Mucosa of descending colon (tissue), 3 donors: Measurements from ENCODE around the gene MYCN. TPM values are rescaled to one million over a fixed set of nuclear protein-coding genes. Genes with fewer than 3 reads are reported as not detected.
"Not testable (repeated sequence)": the region's sequence is repeated elsewhere in the genome, so short reads cannot be mapped to it uniquely, and the experiment has no call there.

Experiments used
- ATAC-seq: fragments of 200-7000 bp; cut with Tn5 transposase; one replicate; pipeline ENCODE4 v1.9.1; 2020; ENCODE audit warnings: mild to moderate bottlenecking, moderate library complexity
- DNase-seq, 3 donors: peaks; one replicate each; pipeline ENCODE4 v3.0.0-alpha.2; 2020
- H3K36me3 ChIP-seq: fragments of 200-600 bp; one replicate; pipeline ENCODE4 v1.8.0; 2021; ENCODE audit warnings: low read depth, mild to moderate bottlenecking
- H3K4me1 ChIP-seq: fragments of 200-600 bp; one replicate; pipeline ENCODE4 v1.8.0; 2021; ENCODE audit warnings: low read depth, mild to moderate bottlenecking
- H3K4me3 ChIP-seq: fragments of 200-600 bp; one replicate; pipeline ENCODE4 v1.8.0; 2021; ENCODE audit warnings: mild to moderate bottlenecking
- H3K9me3 ChIP-seq: fragments of 200-600 bp; one replicate; pipeline ENCODE4 v1.8.0; 2021; ENCODE audit warnings: mild to moderate bottlenecking
- intact Hi-C, 2 donors: fragments of 100-400 bp; cut with DNase I in 1 of 2; cut with micrococcal nuclease in 1 of 2; formaldehyde crosslinking; loops; one replicate each; pipeline versions ENCODE4 v1.11.0 to v1.11.1; 2022; cut with DNase I, micrococcal nuclease
- total RNA-seq, 3 donors: library from RNA; stranded (reverse); fragmentation: NEBNext Ultra II Directional in 2 of 3; extraction: Animal tissue kit (Norgen Biotek cat#: 25700) in 2 of 3; gene quantifications; one replicate each; pipeline versions ENCODE4 v1.2.1 to v1.2.4, GENCODE V29; 2021 to 2023
- TF ChIP-seq, protein P1 (sequence below): fragments of 200-600 bp; IDR thresholded peaks from one replicate; pipeline ENCODE4 v1.8.0; 2022; ENCODE audit warnings: antibody characterized with exemption, mild to moderate bottlenecking
- donor health status: DM: no; HTN: no; CAD: no; lungs with moderate emphysema.
- donor health status: DM: no; HTN: no; CAD: no.
- donor health status: DM: no; HTN: yes; CAD: no.

The MYCN gene
- total RNA-seq, 3 donors from 2014 or later: 0.52 to 1.1 (median 1.1) TPM

DNA sequence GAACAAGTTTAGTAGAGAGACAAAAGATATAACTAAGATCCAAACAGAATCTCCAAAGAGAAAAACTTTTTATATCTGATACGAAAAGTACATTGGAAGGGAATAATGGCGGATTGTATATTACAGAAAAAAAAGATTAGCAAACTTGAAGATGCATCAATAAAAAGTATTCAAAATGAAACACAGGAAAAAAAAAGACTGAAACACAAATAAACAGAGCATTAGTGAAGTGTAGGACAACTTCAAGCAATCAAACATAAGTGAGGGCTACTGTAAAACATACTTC is 41.1 kb upstream of the MYCN start:
- ATAC-seq (no peak), DNase-seq (no peak)
- intact Hi-C loops: no loop called here
- H3K4me1 ChIP-seq: no peaks in the 10 kb centered on the region
- TF ChIP-seq, protein P1, sequence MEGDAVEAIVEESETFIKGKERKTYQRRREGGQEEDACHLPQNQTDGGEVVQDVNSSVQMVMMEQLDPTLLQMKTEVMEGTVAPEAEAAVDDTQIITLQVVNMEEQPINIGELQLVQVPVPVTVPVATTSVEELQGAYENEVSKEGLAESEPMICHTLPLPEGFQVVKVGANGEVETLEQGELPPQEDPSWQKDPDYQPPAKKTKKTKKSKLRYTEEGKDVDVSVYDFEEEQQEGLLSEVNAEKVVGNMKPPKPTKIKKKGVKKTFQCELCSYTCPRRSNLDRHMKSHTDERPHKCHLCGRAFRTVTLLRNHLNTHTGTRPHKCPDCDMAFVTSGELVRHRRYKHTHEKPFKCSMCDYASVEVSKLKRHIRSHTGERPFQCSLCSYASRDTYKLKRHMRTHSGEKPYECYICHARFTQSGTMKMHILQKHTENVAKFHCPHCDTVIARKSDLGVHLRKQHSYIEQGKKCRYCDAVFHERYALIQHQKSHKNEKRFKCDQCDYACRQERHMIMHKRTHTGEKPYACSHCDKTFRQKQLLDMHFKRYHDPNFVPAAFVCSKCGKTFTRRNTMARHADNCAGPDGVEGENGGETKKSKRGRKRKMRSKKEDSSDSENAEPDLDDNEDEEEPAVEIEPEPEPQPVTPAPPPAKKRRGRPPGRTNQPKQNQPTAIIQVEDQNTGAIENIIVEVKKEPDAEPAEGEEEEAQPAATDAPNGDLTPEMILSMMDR: no peak
- no peaks in the 10 kb centered on the region for H3K36me3 ChIP-seq
- no peaks in the 10 kb centered on the region for H3K9me3 ChIP-seq
- H3K4me3 ChIP-seq: no peak overlapping the region

DNA sequence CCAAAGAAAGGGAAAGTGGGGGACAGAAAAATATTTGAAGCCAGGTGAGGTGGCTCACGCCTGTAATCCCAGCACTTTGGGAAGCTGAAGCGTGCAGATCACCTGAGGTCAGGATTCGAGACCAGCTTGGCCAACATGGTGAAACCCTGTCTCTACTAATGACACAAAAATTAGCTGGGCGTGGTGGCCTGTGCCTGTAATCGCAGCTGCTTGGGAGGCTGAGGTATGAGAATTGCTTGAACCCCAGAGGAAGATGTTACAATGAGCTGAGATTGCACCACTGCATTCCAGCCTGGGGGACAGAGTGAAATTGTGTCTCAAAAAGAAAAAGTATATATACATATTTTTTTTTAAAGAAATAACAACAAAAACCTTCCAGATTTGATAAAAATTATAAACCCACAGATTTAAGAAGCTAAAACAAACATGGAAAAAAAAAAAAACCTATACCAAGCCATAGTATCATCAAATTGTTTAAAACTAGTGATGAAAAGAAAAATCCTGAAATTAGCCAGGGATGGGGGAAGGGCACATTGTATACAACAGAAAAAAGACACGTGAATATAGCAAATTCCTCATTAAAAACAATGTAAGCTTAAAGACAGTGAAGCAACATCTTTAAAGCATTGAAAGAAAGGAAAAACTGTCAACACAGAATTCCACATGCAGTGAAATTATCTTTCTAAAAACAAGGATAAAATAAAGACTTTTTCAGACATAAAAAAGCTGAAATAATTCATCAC is 40.4 kb upstream of the MYCN start:
- no peak for ATAC-seq
- no peaks in the 10 kb centered on the region for H3K36me3 ChIP-seq
- no peak overlapping the region for H3K4me3 ChIP-seq
- intact Hi-C loops: no loop called here
- no peaks in the 10 kb centered on the region for H3K4me1 ChIP-seq
- DNase-seq: no peak
- TF ChIP-seq, protein P1: no peak
- no peaks in the 10 kb centered on the region for H3K9me3 ChIP-seq

DNA sequence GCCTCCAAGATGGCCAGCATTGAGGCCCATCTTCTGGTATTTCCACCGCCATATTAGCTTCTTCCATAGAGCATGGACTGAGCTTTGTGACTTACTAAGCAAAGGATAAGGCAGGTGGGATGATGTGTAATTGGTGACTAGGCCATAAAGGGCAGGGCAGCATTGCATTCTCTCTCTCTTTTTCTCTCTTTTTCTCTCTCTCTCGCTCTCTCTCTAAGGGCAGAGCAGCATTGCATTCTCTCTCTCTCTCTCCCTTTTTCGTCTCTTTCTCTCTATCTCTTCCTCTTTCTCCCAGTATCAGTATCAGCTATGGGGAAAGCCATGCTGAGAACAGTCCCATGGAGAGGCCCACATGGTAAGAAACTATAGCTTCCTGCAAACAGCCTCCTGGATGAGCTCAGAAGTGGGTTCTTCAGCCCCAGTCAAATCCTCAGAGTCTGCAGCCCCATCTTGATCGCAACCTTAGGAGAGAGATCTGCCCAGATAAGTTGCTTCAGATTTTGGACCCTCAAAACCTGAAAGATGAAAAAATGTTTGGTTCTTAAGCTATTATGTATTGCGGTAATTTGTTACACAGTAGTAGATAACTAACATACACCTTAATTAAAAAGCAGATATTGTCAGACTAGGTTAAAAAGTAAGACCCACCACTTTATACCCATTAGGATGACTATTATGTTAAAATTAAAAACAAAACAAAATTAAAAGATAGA is 39.1 kb upstream of the MYCN start:
- no peaks in the 10 kb centered on the region for H3K36me3 ChIP-seq
- DNase-seq: no peak
- intact Hi-C loops: no loop called here
- H3K4me3 ChIP-seq: no peak overlapping the region
- TF ChIP-seq, protein P1: no peak
- no peaks in the 10 kb centered on the region for H3K9me3 ChIP-seq
- no peaks in the 10 kb centered on the region for H3K4me1 ChIP-seq
- ATAC-seq: no peak

DNA sequence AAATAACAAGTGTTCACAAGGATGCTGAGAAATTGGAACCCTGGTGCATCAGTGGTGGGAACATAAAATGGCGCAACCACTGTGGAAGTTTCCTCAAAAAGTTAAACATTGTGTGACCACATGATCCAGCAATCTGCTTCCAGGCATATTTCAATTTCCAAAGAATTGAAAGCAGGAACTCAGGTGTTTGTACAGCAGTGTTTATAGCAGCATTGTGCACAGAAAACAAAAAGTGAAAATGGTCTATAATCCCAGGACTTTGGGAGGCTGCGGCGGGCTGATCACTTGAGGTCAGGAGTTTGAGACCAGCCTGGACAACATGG is 38.6 kb upstream of the MYCN start:
- no peaks in the 10 kb centered on the region for H3K9me3 ChIP-seq
- H3K4me3 ChIP-seq: no peak overlapping the region
- no peaks in the 10 kb centered on the region for H3K4me1 ChIP-seq
- TF ChIP-seq, protein P1: no peak
- ATAC-seq (no peak), DNase-seq (no peak)
- no peaks in the 10 kb centered on the region for H3K36me3 ChIP-seq
- intact Hi-C loops: no loop called here

DNA sequence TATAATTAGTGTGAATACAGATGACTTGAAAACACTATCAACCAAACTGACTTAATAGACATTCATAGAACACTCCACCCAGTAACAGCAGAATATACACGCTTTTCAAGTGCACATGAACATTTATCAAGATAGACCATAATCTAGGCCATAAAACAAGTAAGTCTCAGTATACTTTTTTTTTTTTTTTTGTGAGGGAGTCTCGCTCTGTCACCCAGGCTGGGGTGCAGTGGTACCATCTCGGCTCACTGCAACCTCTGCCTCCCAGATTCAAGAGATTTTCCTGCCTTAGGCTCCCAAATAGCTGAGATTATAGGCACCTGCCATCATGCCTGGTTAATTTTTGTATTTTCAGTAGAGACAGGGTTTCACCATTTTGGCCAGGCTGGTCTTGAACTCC is 36.4 kb upstream of the MYCN start:
- H3K36me3 ChIP-seq, H3K9me3 ChIP-seq, H3K4me1 ChIP-seq, H3K4me3 ChIP-seq, intact Hi-C loops, ATAC-seq, DNase-seq: not testable (repeated sequence)

DNA sequence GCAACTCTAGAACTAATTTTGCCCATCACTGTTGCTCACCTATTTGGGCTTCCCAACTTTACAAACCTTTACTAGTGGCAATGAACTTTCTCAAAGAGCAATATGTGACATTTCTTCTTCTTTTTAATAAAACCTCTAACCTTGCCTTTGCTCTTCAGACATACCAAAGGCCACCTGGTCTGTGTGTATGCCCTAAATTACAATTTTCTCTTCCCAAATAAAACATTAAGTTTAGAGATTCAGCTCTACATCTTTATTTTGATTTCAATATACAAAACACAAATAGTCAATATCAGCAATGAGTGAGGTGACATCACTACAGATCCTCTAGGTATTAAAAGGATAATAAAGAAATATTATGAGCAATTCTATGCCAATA is 35.1 kb upstream of the MYCN start:
- no peaks in the 10 kb centered on the region for H3K9me3 ChIP-seq
- H3K4me1 ChIP-seq: no peaks in the 10 kb centered on the region
- no peaks in the 10 kb centered on the region for H3K36me3 ChIP-seq
- ATAC-seq (no peak), DNase-seq (no peak)
- TF ChIP-seq, protein P1: no peak
- intact Hi-C loops: no loop called here
- H3K4me3 ChIP-seq: no peak overlapping the region
